ENCODE data around the gene ZNF512. TPM values are rescaled to one million over a fixed set of nuclear protein-coding genes. Genes with fewer than 3 reads are reported as not detected.
"Not testable (repeated sequence)": the region's sequence is repeated elsewhere in the genome, so short reads cannot be mapped to it uniquely, and the experiment has no call there.

The ZNF512 gene
- total and polyA plus RNA-seq, 4 experiments from 2014 or later: 36.8 to 66.2 (median 45.2) TPM

DNA sequence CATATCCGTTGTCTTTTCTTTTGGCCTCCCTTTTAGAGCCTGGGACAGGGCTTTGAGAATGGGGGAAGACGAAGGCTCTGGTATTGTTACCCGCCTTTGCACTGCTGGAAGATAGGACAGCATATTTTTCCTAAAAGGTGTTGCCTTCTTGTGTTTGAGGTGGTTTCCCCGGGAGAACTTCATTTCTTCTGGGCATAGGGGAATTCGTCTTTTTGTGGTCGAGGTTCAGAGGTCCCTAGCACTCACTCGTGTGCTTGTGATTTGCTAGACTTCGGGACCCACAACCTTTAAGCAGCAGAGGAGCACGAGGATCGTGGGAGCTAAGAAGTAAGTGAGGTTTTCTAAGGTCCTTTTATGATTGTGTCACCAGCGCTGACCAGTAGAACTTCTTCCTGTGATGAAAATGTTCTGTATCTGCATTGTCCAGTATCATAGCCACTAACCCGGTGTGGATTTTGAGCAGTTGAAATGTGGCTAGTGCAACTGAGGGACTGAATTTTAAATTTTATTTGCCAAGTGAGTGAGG, 611 bp downstream of the ZNF512 start:
- H3K4me1 ChIP-seq (ENCODE audit: insufficient read depth, low read length): peaks cover 50% of the 10 kb centered on the region
- POLR2A ChIA-PET (ENCODE audit: partially characterized antibody): interaction anchor here (1.0 to 1.5 kb wide), 5 partner anchors 45 to 214 kb away, joined by 3 to 11 read pairs (median 7); partner anchors contain the start of genes CCDC121, GPN1, NRBP1 and SLC4A1AP
- CTCF ChIA-PET (ENCODE audit: partially characterized antibody): no interaction called here
- Mint-ChIP-seq H3K27ac (peak overlapping the region; percentile 86 to 99 (median 97)), H3K4me1 (peaks cover 40 to 73% (median 51%) of the 10 kb centered on the region in 4 donors), H3K4me3 (peak overlapping the region; percentile 90 to 100 (median 95)), H3K27me3 (no peaks in the 10 kb centered on the region), H3K9me3 (peaks cover 0 to 6% (median 3%) of the 10 kb centered on the region in 8 donors), H3K36me3 (peaks cover 24 to 25% of the 10 kb centered on the region in 2 donors)
- H3K4me3 ChIP-seq (ENCODE audit: low read length in 2 of 2): peak overlapping the region; percentile 59 to 96
- no peaks in the 10 kb centered on the region for H3K9me3 ChIP-seq (ENCODE audit: control insufficient read depth in 1 of 2, low read length in 2 of 2)
- peak overlapping the region; percentile 70 for H3K27ac ChIP-seq (ENCODE audit: low read depth, low read length)
- no peaks in the 10 kb centered on the region for H3K36me3 ChIP-seq (ENCODE audit: insufficient read depth, low read length)
- intact Hi-C loops (cut with micrococcal nuclease): loop anchor here (1.0 to 2.0 kb wide), 2 partner anchors 95 to 152 kb away; partner anchors contain the start of gene IFT172
- no peak for DNase-seq
- no peaks in the 10 kb centered on the region for H3K27me3 ChIP-seq (ENCODE audit: insufficient read depth, low read length)

DNA sequence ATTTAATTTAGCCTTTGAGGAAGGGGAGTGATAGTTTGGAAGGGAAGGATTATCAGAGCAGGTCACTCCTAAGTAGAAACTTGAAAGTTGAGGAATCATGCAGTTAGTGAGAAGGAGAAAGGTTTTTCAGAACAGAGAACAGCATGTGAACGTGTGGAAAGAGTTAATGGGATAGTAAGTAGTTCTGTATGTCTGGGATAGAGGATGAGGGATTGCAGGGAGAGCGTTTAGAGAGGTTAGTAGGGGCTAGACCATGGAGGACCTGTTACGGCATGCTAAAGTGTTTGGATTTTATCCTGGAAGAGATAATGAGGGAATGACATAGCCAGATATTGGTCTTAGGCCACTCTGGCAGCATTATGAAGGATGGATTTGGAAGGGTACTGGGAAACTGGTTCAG, 1.8 kb downstream of the ZNF512 start:
- ChIA-PET CTCF (ENCODE audit: partially characterized antibody) (interaction anchor here (1.5 kb wide), 1 partner anchor 99 kb away, joined by 6 read pairs; no protein-coding TSS in a partner anchor), POLR2A (ENCODE audit: partially characterized antibody) (interaction anchor here (1.0 kb wide), 2 partner anchors 19 to 44 kb away, joined by 3 read pairs; partner anchors contain the start of genes CCDC121 and GPN1)
- Mint-ChIP-seq H3K27ac (peak overlapping the region; percentile 1 to 95 (median 74)), H3K36me3 (peaks cover 24 to 32% of the 10 kb centered on the region in 2 donors), H3K9me3 (peaks cover 0 to 4% (median 2%) of the 10 kb centered on the region in 8 donors), H3K4me3 (peak overlapping the region; percentile 90 to 100 (median 95)), H3K27me3 (no peaks in the 10 kb centered on the region), H3K4me1 (peaks cover 41 to 79% (median 52%) of the 10 kb centered on the region in 4 donors)
- no peak overlapping the region for H3K27ac ChIP-seq (ENCODE audit: low read depth, low read length)
- no peaks in the 10 kb centered on the region for H3K9me3 ChIP-seq (ENCODE audit: control insufficient read depth in 1 of 2, low read length in 2 of 2)
- no peaks in the 10 kb centered on the region for H3K36me3 ChIP-seq (ENCODE audit: insufficient read depth, low read length)
- intact Hi-C loops (cut with micrococcal nuclease): no loop called here
- peaks cover 50% of the 10 kb centered on the region for H3K4me1 ChIP-seq (ENCODE audit: insufficient read depth, low read length)
- no peak for DNase-seq
- no peak overlapping the region for H3K4me3 ChIP-seq (ENCODE audit: low read length in 2 of 2)
- no peaks in the 10 kb centered on the region for H3K27me3 ChIP-seq (ENCODE audit: insufficient read depth, low read length)

DNA sequence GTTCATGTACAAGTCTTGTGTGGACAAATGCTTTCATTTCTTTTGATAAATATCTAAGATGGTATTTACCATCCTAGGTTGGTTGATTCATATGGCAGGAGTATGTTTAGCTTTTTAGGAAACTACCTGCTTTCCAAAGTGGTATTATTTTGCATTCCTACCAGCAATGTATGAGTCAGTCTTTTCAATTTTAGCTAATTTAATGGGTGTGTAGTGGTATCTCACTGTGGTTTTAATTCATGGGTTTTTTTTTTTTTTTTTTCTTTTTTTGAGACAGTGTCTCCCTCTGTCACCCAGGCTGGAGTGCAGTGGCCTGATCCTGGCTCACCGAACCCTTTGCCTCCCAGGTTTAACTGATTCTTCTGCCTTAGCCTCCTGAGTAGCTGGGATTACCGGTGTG, 4.2 kb downstream of the ZNF512 start:
- Histone ChIP-seq H3K27ac (ENCODE audit: low read depth, low read length) (no peak overlapping the region), H3K4me1 (ENCODE audit: insufficient read depth, low read length) (peaks cover 50% of the 10 kb centered on the region), H3K27me3 (ENCODE audit: insufficient read depth, low read length) (no peaks in the 10 kb centered on the region), H3K4me3 (ENCODE audit: low read length in 2 of 2) (no peak overlapping the region), H3K36me3 (ENCODE audit: insufficient read depth, low read length) (no peaks in the 10 kb centered on the region), H3K9me3 (ENCODE audit: control insufficient read depth in 1 of 2, low read length in 2 of 2) (no peaks in the 10 kb centered on the region)
- ChIA-PET CTCF (ENCODE audit: partially characterized antibody) (interaction anchor here (0.6 kb wide), 1 partner anchor 471 kb away, joined by 3 read pairs; no protein-coding TSS in a partner anchor), POLR2A (ENCODE audit: partially characterized antibody) (no interaction called here)
- Mint-ChIP-seq H3K9me3 (peaks cover 0 to 21% (median 15%) of the 10 kb centered on the region in 8 donors), H3K27me3 (no peaks in the 10 kb centered on the region), H3K4me1 (peaks cover 44 to 72% (median 59%) of the 10 kb centered on the region in 4 donors), H3K36me3 (peaks cover 36 to 46% of the 10 kb centered on the region in 2 donors), H3K4me3 (peak overlapping the region in 4 of 8 donors; percentile 41 to 78 (median 65)), H3K27ac (peak overlapping the region in 2 of 7 donors; percentile 35 to 69)
- DNase-seq: no peak
- intact Hi-C loops (cut with micrococcal nuclease): no loop called here

DNA sequence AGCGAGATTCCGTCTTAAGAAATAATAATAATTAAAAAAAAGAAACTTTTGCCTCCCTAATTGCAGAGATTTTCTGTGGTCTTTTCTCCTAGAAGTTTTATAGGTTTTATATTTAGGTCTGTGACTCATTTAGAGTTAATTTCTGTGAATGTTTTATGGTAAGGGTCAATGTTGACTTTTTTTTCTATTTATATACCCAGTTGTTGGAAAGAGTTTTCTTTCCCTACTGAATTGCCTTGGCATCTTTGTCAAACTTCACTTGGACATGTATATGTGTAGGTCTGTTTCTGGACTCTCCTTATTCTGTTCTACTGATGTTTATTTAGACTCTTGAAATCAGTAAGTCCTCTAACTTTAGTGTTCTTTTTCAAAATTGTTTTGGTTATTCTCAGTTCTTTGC, 5.5 kb downstream of the ZNF512 start:
- Histone ChIP-seq H3K27ac (ENCODE audit: low read depth, low read length) (no peak overlapping the region), H3K4me3 (ENCODE audit: low read length in 2 of 2) (no peak overlapping the region), H3K4me1 (ENCODE audit: insufficient read depth, low read length) (peaks cover 42% of the 10 kb centered on the region), H3K9me3 (ENCODE audit: control insufficient read depth in 1 of 2, low read length in 2 of 2) (no peaks in the 10 kb centered on the region), H3K27me3 (ENCODE audit: insufficient read depth, low read length) (no peaks in the 10 kb centered on the region), H3K36me3 (ENCODE audit: insufficient read depth, low read length) (no peaks in the 10 kb centered on the region)
- Mint-ChIP-seq H3K27ac (peak overlapping the region in 2 of 7 donors; percentile 10 to 47), H3K27me3 (no peaks in the 10 kb centered on the region), H3K4me3 (peak overlapping the region in 3 of 8 donors; percentile 49 to 58 (median 53)), H3K36me3 (peaks cover 41 to 42% of the 10 kb centered on the region in 2 donors), H3K4me1 (peaks cover 37 to 66% (median 52%) of the 10 kb centered on the region in 4 donors), H3K9me3 (peaks cover 0 to 26% (median 19%) of the 10 kb centered on the region in 8 donors)
- DNase-seq: no peak
- POLR2A ChIA-PET (ENCODE audit: partially characterized antibody): no interaction called here
- intact Hi-C loops (cut with micrococcal nuclease): no loop called here
- CTCF ChIA-PET (ENCODE audit: partially characterized antibody): no interaction called here

DNA sequence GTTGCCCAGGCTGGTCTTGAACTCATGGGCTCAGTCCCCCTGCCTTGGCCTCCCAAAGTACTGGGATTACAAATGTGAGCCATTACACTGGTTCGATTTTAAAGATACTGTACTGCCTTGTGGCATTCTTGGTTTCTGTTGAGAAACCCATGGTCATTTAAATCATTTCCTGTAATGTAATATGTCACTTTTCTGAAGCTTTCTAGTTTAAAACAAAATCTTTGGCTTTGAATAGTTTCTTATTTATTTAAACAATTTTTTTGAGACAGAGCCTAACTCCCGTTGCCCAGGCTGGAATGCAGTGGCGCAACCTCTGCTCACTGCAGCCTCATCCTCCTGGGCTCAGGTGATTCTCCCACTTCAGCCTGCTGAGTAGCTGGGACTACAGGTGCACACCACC, 8.9 kb downstream of the ZNF512 start:
- Mint-ChIP-seq H3K27ac (no peak overlapping the region), H3K4me1 (peaks cover 18 to 44% (median 33%) of the 10 kb centered on the region in 4 donors), H3K36me3 (peaks cover 55 to 57% of the 10 kb centered on the region in 2 donors), H3K4me3 (no peak overlapping the region), H3K27me3 (no peaks in the 10 kb centered on the region), H3K9me3 (peaks cover 0 to 52% (median 33%) of the 10 kb centered on the region in 8 donors)
- no peak for DNase-seq
- Histone ChIP-seq H3K4me3 (ENCODE audit: low read length in 2 of 2) (no peak overlapping the region), H3K9me3 (ENCODE audit: control insufficient read depth in 1 of 2, low read length in 2 of 2) (no peaks in the 10 kb centered on the region), H3K36me3 (ENCODE audit: insufficient read depth, low read length) (no peaks in the 10 kb centered on the region), H3K27ac (ENCODE audit: low read depth, low read length) (no peak overlapping the region), H3K27me3 (ENCODE audit: insufficient read depth, low read length) (no peaks in the 10 kb centered on the region), H3K4me1 (ENCODE audit: insufficient read depth, low read length) (peaks cover 12% of the 10 kb centered on the region)
- POLR2A ChIA-PET (ENCODE audit: partially characterized antibody): interaction anchor here (0.7 to 1.5 kb wide), 2 partner anchors 9 to 72 kb away, joined by 3 to 5 read pairs; partner anchors contain the start of genes SLC4A1AP, SUPT7L and ZNF512
- CTCF ChIA-PET (ENCODE audit: partially characterized antibody): no interaction called here
- intact Hi-C loops (cut with micrococcal nuclease): no loop called here

DNA sequence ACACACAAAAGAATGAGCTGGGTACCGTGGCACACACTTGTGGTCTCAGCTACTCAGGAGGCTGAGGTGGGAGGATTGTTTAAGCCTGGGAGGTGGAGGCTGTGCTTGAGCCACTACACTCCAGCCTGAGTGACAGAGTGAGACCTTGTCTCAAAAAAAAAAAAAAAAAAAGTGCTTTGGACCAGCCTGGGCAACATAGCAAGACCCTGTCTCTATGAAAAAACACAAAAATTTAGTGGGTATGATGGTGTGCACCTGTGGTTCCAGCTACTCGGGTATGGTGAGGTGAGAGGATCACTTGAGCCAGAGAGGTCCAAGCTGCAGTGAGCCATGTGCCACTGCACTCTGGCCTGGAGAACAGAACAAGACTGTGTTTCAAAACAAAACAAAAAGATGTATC, 10.4 kb downstream of the ZNF512 start:
- peaks cover 19 to 45% (median 34%) of the 10 kb centered on the region in 4 donors for H3K4me1 Mint-ChIP-seq
- no peak for DNase-seq
- CTCF ChIA-PET (ENCODE audit: partially characterized antibody): no interaction called here
- H3K36me3 Mint-ChIP-seq: peaks cover 54 to 60% of the 10 kb centered on the region in 2 donors
- H3K27me3 ChIP-seq (ENCODE audit: insufficient read depth, low read length): no peaks in the 10 kb centered on the region
- H3K27ac ChIP-seq (ENCODE audit: low read depth, low read length): no peak overlapping the region
- POLR2A ChIA-PET (ENCODE audit: partially characterized antibody): interaction anchor here (1.5 kb wide), 1 partner anchor 70 kb away, joined by 5 read pairs; the partner anchor contains the start of genes SLC4A1AP and SUPT7L
- intact Hi-C loops (cut with micrococcal nuclease): no loop called here
- H3K27ac Mint-ChIP-seq: peak overlapping the region in 1 of 7 donors; percentile 6
- H3K4me1 ChIP-seq (ENCODE audit: insufficient read depth, low read length): peaks cover 14% of the 10 kb centered on the region
- H3K4me3 ChIP-seq (ENCODE audit: low read length in 2 of 2): no peak overlapping the region
- H3K9me3 ChIP-seq (ENCODE audit: control insufficient read depth in 1 of 2, low read length in 2 of 2): no peaks in the 10 kb centered on the region
- no peaks in the 10 kb centered on the region for H3K27me3 Mint-ChIP-seq
- H3K36me3 ChIP-seq (ENCODE audit: insufficient read depth, low read length): no peaks in the 10 kb centered on the region
- peak overlapping the region in 1 of 8 donors; percentile 26 for H3K4me3 Mint-ChIP-seq
- peaks cover 0 to 52% (median 33%) of the 10 kb centered on the region in 8 donors for H3K9me3 Mint-ChIP-seq

DNA sequence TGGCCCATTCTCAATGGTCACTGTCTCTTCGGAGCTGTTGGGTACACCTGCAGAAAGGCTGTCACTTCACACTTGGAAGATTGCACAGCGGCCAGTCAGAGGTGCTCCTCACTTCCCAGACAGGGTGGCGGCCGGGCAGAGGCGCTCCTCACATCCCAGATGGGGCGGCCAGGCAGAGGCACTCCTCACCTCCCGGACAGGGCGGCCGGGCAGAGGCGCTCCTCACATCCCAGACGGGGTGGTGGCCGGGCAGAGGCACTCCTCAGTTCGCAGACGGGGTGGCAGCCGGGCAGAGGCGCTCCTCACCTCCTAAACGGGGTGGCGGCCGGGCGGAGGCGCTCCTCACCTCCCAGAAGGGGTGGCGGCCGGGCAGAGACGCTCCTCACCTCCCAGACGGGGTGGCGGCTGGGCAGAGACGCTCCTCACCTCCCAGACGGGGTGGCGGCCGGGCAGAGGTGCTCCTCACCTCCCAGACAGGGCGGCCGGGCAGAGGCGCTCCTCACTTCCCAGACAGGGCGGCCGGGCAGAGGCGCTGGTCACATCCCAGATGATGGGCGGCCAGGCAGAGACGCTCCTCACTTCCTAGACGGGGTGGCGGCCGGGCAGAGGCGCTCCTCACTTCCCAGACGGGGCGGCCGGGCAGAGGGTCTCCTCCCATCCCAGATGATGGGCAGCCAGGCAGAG, 11.3 kb downstream of the ZNF512 start:
- peaks cover 55 to 62% of the 10 kb centered on the region in 2 donors for H3K36me3 Mint-ChIP-seq
- H3K9me3 ChIP-seq (ENCODE audit: control insufficient read depth in 1 of 2, low read length in 2 of 2); H3K27ac ChIP-seq (ENCODE audit: low read depth, low read length); intact Hi-C loops (cut with micrococcal nuclease); H3K27me3 ChIP-seq (ENCODE audit: insufficient read depth, low read length); CTCF ChIA-PET (ENCODE audit: partially characterized antibody); H3K4me3 Mint-ChIP-seq; H3K4me3 ChIP-seq (ENCODE audit: low read length in 2 of 2); H3K27me3 Mint-ChIP-seq; DNase-seq; H3K36me3 ChIP-seq (ENCODE audit: insufficient read depth, low read length): not testable (repeated sequence)
- peaks cover 22 to 47% (median 37%) of the 10 kb centered on the region in 4 donors for H3K4me1 Mint-ChIP-seq
- peaks cover 0 to 52% (median 33%) of the 10 kb centered on the region in 8 donors for H3K9me3 Mint-ChIP-seq
- H3K27ac Mint-ChIP-seq: peak overlapping the region in 1 of 7 donors; percentile 22
- peaks cover 19% of the 10 kb centered on the region for H3K4me1 ChIP-seq (ENCODE audit: insufficient read depth, low read length)
- POLR2A ChIA-PET (ENCODE audit: partially characterized antibody): interaction anchor here (0.7 kb wide), 1 partner anchor 22 kb away, joined by 3 read pairs; no protein-coding TSS in a partner anchor
